SK-N-SH (cell line): ENCODE results near the gene SELENOK. TPM values are rescaled to one million over a fixed set of nuclear protein-coding genes. Genes with fewer than 3 reads are reported as not detected.

Experiments used
- CTCF ChIA-PET: fragments of 300-600, 350-600 bp; formaldehyde crosslinking; extraction: SDS; loops from one replicate; lab custom pipeline; 2021; lab: Yijun Ruan, JAX
- POLR2A ChIA-PET: fragments of 350-600 bp; sonication (Branson Sonifier 250); formaldehyde crosslinking; extraction: SDS; loops from one replicate; lab custom pipeline; 2020; ENCODE audit warnings: antibody characterized with exemption, inconsistent platforms; lab: Yijun Ruan, JAX
- DNase-seq: peaks from one replicate; pipeline ENCODE4 v3.0.0; 2012
- H2AFZ ChIP-seq: fragments of 200-600 bp; sonication (generic); 2 replicates; pipeline ENCODE4 v1.8.1; 2016; ENCODE audit warnings: antibody characterized with exemption, mild to moderate bottlenecking, low read depth
- H3F3A ChIP-seq: fragments of 200-600 bp; sonication (generic); replicated peaks from 2 replicates; pipeline ENCODE3; 2016; ENCODE audit warnings: antibody characterized with exemption, mild to moderate bottlenecking; ENCODE audit not compliant: insufficient read depth
- H3K27ac ChIP-seq, 2 experiments: fragments of 200-500 bp in 1 of 2; fragments of 200-600 bp in 1 of 2; sonication (Bioruptor generic) in 1 of 2; sonication (generic), shearing (Covaris generic) in 1 of 2; 2 replicates each; pipeline versions ENCODE4 v1.5.1 to v1.6.1; 2014 to 2016; ENCODE audit warnings: low read depth in 2 of 2, inconsistent platforms in 1 of 2, low read length in 1 of 2, mild to moderate bottlenecking in 1 of 2, mixed read lengths in 1 of 2
- H3K27me3 ChIP-seq: fragments of 200-600 bp; sonication (generic), shearing (Covaris generic); 2 replicates; pipeline ENCODE4 v1.6.1; 2016; ENCODE audit warnings: mixed run types; ENCODE audit not compliant: insufficient read depth
- H3K36me3 ChIP-seq, 2 experiments: fragments of 200-500 bp in 1 of 2; fragments of 200-600 bp in 1 of 2; sonication (Bioruptor generic) in 1 of 2; sonication (generic) in 1 of 2; replicated peaks in 1 of 2; 2 replicates each; pipeline versions ENCODE3 to v1.5.1; 2014 to 2016; ENCODE audit warnings: low read length in 1 of 2, mild to moderate bottlenecking in 1 of 2; ENCODE audit not compliant: insufficient read depth in 2 of 2, control insufficient read depth in 1 of 2
- H3K4me1 ChIP-seq, 2 experiments: fragments of 200-500 bp in 1 of 2; fragments of 200-600 bp in 1 of 2; sonication (Bioruptor generic) in 1 of 2; sonication (generic), shearing (Covaris generic) in 1 of 2; 2 replicates each; pipeline versions ENCODE4 v1.5.1 to v1.6.1; 2014 to 2016; ENCODE audit warnings: low read depth in 1 of 2, low read length in 1 of 2, mixed run types in 1 of 2; ENCODE audit not compliant: insufficient read depth in 2 of 2, control insufficient read depth in 1 of 2
- H3K4me2 ChIP-seq: fragments of 200-600 bp; sonication (generic), shearing (Covaris generic); 2 replicates; pipeline ENCODE4 v1.6.1; 2017; ENCODE audit warnings: mixed run types
- H3K4me3 ChIP-seq, 2 experiments: fragments of 200-500 bp in 1 of 2; fragments of 200-600 bp in 1 of 2; sonication (Bioruptor generic) in 1 of 2; sonication (generic), shearing (Covaris generic) in 1 of 2; 2 replicates each; pipeline versions ENCODE4 v1.5.1 to v1.8.1; 2014 to 2016; ENCODE audit warnings: low read depth in 2 of 2, inconsistent platforms in 1 of 2, low read length in 1 of 2, mild to moderate bottlenecking in 1 of 2, mixed read lengths in 1 of 2, moderate library complexity in 1 of 2
- H3K79me2 ChIP-seq: fragments of 200-600 bp; sonication (generic); 2 replicates; pipeline ENCODE4 v1.8.1; 2017; ENCODE audit warnings: mild to moderate bottlenecking; ENCODE audit not compliant: insufficient read depth
- H3K9ac ChIP-seq: fragments of 200-600 bp; sonication (generic); 2 replicates; pipeline ENCODE4 v1.6.1; 2017; ENCODE audit warnings: mixed run types
- H3K9me2 ChIP-seq: fragments of 200-600 bp; sonication (generic); 2 replicates; pipeline ENCODE4 v1.6.1; 2017; ENCODE audit warnings: mixed run types
- H3K9me3 ChIP-seq: fragments of 200-600 bp; sonication (generic); 2 replicates; pipeline ENCODE4 v1.6.1; 2017; ENCODE audit warnings: mixed run types, mild to moderate bottlenecking, moderate library complexity
- H4K20me1 ChIP-seq: fragments of 200-600 bp; sonication (generic); 2 replicates; pipeline ENCODE4 v1.6.1; 2017; ENCODE audit warnings: mild to moderate bottlenecking, mixed run types; ENCODE audit not compliant: insufficient read depth
- ELF1 ChIP-seq: IDR thresholded peaks from 2 replicates; pipeline ENCODE4 v1.4.0; 2012
- EZH2phosphoT487 ChIP-seq: fragments of 200-600 bp; sonication (generic); IDR thresholded peaks from 2 replicates; pipeline ENCODE4 v1.6.1; 2017; ENCODE audit warnings: low read depth, mixed run types, mild to moderate bottlenecking, antibody characterized with exemption, moderate library complexity, borderline replicate concordance
- FOSL2 ChIP-seq: IDR thresholded peaks from 2 replicates; pipeline ENCODE4 v1.4.0; 2012; ENCODE audit warnings: low read depth, mild to moderate bottlenecking, moderate library complexity, borderline replicate concordance
- JUND ChIP-seq: IDR thresholded peaks from 2 replicates; pipeline ENCODE4 v1.4.0; 2012
- MEF2A ChIP-seq: IDR thresholded peaks from 2 replicates; pipeline ENCODE4 v1.4.0; 2012; ENCODE audit warnings: low read depth, borderline replicate concordance
- MXI1 ChIP-seq: IDR thresholded peaks from 2 replicates; pipeline ENCODE4 v1.6.1; 2012; ENCODE audit warnings: mild to moderate bottlenecking, low read depth, low read length, improper control_type of control experiment
- NFIC ChIP-seq: IDR thresholded peaks from 2 replicates; pipeline ENCODE4 v1.4.0; 2012; ENCODE audit warnings: borderline replicate concordance
- NRF1 ChIP-seq: IDR thresholded peaks from 2 replicates; pipeline ENCODE4 v1.6.1; 2012; ENCODE audit warnings: low read depth, mild to moderate bottlenecking, low read length
- PBX3 ChIP-seq: IDR thresholded peaks from 2 replicates; pipeline ENCODE4; 2012
- POLR2AphosphoS5 ChIP-seq: IDR thresholded peaks from 2 replicates; pipeline ENCODE4 v1.6.1; 2012; ENCODE audit warnings: low read depth, low read length
- RCOR1 ChIP-seq: fragments of 150-350 bp; IDR thresholded peaks from 2 replicates; pipeline ENCODE4 v1.6.1; 2017; ENCODE audit warnings: antibody characterized with exemption, low read length
- SMC3 ChIP-seq: IDR thresholded peaks from 2 replicates; pipeline ENCODE4 v1.6.1; 2012; ENCODE audit warnings: low read depth, low read length, improper control_type of control experiment
- TAF1 ChIP-seq: IDR thresholded peaks from 2 replicates; pipeline ENCODE4 v1.6.1; 2012; ENCODE audit warnings: low read depth, mild to moderate bottlenecking, low read length, moderate library complexity, borderline replicate concordance
- TCF12 ChIP-seq: IDR thresholded peaks from 2 replicates; pipeline ENCODE4 v1.4.0; 2012
- YY1 ChIP-seq: IDR thresholded peaks from 2 replicates; pipeline ENCODE4 v1.4.0; 2012; ENCODE audit warnings: low read depth, mild to moderate bottlenecking
- ZBTB33 ChIP-seq: IDR thresholded peaks from 2 replicates; pipeline ENCODE4 v1.4.0; 2012; ENCODE audit warnings: low read depth, borderline replicate concordance
- WGBS: methylation state at CpG from one replicate; pipeline ENCODE4 v1.1.6; 2017; ENCODE audit warnings: low lambda C conversion rate; 5-methylcytosine and 5-hydroxymethylcytosine counted together
- polyA plus RNA-seq, 3 experiments: library from polyadenylated mRNA; depleted of rRNA; stranded (reverse); fragments of >200 nt; gene quantifications; 2 replicates each; pipeline ENCODE4 v1.2.3, GENCODE V29; 2012
- TF ChIP-seq, protein P1 (sequence below): IDR thresholded peaks from 2 replicates; pipeline ENCODE4 v1.4.0; 2012; ENCODE audit warnings: low read depth, borderline replicate concordance
- TF ChIP-seq, protein P2 (sequence below): fragments of 200-600 bp; sonication (generic); IDR thresholded peaks from 2 replicates; pipeline ENCODE4 v1.6.1; 2017; ENCODE audit warnings: antibody characterized with exemption, mild to moderate bottlenecking, moderate library complexity

The SELENOK gene
- polyA plus RNA-seq, 1 of the 3 experiments (the other 2 are of a cell fraction): 29.2 TPM

DNA sequence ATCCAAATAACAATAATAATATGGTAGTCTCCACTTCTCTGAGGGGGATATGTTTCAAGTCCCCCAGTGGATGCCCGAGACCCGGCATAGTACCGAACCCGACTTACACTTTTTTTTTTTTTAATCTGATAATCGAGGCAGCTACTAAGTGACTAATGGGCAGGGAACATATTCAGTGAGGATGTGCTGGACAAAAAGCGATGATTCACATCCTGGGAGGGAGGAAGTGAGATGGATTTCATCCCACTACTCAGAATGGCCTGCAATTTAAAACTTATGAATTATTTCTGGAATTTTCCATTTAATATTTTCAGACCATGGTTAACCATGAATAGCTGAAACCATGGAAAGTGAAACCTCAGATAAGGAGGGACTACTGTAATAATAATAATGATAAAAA lies 49.5 kb upstream of the SELENOK start:
- Histone ChIP-seq H3F3A (peaks cover 3% of the 10 kb centered on the region), H4K20me1 (no peaks in the 10 kb centered on the region), H3K9me3 (no peaks in the 10 kb centered on the region), H3K4me1 (peaks cover 0 to 8% of the 10 kb centered on the region in 2 experiments; a peak in 2 of 4 replicates), H3K9me2 (no peaks in the 10 kb centered on the region), H3K4me2 (peak overlapping the region; percentile 36; the same call in 1 of the 2 replicates), H2AFZ (peak overlapping the region; percentile 71; the same call in 1 of the 2 replicates), H3K9ac (no peak overlapping the region), H3K79me2 (no peaks in the 10 kb centered on the region), H3K27me3 (no peaks in the 10 kb centered on the region)
- no peak for DNase-seq
- CTCF ChIA-PET: interaction anchor here (0.6 to 6.2 kb wide), 6 partner anchors 32 to 1961 kb away, joined by 3 to 54 read pairs (median 3); no protein-coding TSS in a partner anchor
- 7% methylated on average over 6 of the region's 6 CpGs for WGBS
- TF ChIP-seq TCF12 (peak; percentile 41; the same call in 1 of the 2 replicates), NFIC (peak; percentile 36; the same call in 1 of the 2 replicates), RCOR1 (no peak), PBX3 (peak; percentile 33; the same call in 1 of the 2 replicates), POLR2AphosphoS5 (no peak), ZBTB33 (no peak), EZH2phosphoT487 (no peak), ELF1 (no peak), FOSL2 (peak; percentile 68; the same call in 1 of the 2 replicates), JUND (peak; percentile 62)
- TF ChIP-seq, protein P1, sequence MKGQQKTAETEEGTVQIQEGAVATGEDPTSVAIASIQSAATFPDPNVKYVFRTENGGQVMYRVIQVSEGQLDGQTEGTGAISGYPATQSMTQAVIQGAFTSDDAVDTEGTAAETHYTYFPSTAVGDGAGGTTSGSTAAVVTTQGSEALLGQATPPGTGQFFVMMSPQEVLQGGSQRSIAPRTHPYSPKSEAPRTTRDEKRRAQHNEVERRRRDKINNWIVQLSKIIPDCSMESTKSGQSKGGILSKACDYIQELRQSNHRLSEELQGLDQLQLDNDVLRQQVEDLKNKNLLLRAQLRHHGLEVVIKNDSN: no peak
- TF ChIP-seq, all 33 proteins: peak for 5
- Histone ChIP-seq H3K4me3 (no peak overlapping the region), H3K36me3 (no peaks in the 10 kb centered on the region), H3K27ac (peak overlapping the region in 1 of 2 experiments; percentile 55; a peak in 2 of 4 replicates)
- POLR2A ChIA-PET: no interaction called here

- H3K9me3 ChIP-seq: no peaks in the 10 kb centered on the region
- H3K27ac ChIP-seq: no peak overlapping the region
- H3K9me2 ChIP-seq: no peaks in the 10 kb centered on the region
- DNase-seq: no peak
- TF ChIP-seq MXI1 (no peak), ZBTB33 (no peak), TAF1 (no peak), SMC3 (no peak), YY1 (no peak), RCOR1 (no peak), JUND (no peak), NFIC (no peak), NRF1 (no peak), MEF2A (no peak)
- TF ChIP-seq, protein P2, sequence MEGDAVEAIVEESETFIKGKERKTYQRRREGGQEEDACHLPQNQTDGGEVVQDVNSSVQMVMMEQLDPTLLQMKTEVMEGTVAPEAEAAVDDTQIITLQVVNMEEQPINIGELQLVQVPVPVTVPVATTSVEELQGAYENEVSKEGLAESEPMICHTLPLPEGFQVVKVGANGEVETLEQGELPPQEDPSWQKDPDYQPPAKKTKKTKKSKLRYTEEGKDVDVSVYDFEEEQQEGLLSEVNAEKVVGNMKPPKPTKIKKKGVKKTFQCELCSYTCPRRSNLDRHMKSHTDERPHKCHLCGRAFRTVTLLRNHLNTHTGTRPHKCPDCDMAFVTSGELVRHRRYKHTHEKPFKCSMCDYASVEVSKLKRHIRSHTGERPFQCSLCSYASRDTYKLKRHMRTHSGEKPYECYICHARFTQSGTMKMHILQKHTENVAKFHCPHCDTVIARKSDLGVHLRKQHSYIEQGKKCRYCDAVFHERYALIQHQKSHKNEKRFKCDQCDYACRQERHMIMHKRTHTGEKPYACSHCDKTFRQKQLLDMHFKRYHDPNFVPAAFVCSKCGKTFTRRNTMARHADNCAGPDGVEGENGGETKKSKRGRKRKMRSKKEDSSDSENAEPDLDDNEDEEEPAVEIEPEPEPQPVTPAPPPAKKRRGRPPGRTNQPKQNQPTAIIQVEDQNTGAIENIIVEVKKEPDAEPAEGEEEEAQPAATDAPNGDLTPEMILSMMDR: no peak
- TF ChIP-seq, protein P1: no peak
- peaks cover 0 to 8% of the 10 kb centered on the region in 2 experiments; a peak in 2 of 4 replicates for H3K4me1 ChIP-seq
- no peaks in the 10 kb centered on the region for H3K27me3 ChIP-seq
- H4K20me1 ChIP-seq: no peaks in the 10 kb centered on the region
- no peak overlapping the region for H3K4me3 ChIP-seq
- no peaks in the 10 kb centered on the region for H3K36me3 ChIP-seq
- peaks cover 3% of the 10 kb centered on the region for H3F3A ChIP-seq
- ChIA-PET POLR2A (no interaction called here), CTCF (interaction anchor here (0.6 to 6.2 kb wide), 7 partner anchors 32 to 1962 kb away, joined by 3 to 54 read pairs (median 3); no protein-coding TSS in a partner anchor)
- H2AFZ ChIP-seq: 0 out of 2 replicates have a peak overlapping the region, but pooled peaks have one; percentile 71
- H3K79me2 ChIP-seq: no peaks in the 10 kb centered on the region
- no peak overlapping the region for H3K9ac ChIP-seq
- WGBS: 44% methylated on average over 1 of the region's 1 CpG
- H3K4me2 ChIP-seq: 0 out of 2 replicates have a peak overlapping the region, but pooled peaks have one; percentile 36
Observed at GRCh38 chr3:53940623-53941022, 49.0 kb upstream of the SELENOK start.
